ENCODE measurements around the gene ANKRD53.
"Not testable (repeated sequence)": the region's sequence is repeated elsewhere in the genome, so short reads cannot be mapped to it uniquely, and the experiment has no call there.

The ANKRD53 gene

DNA sequence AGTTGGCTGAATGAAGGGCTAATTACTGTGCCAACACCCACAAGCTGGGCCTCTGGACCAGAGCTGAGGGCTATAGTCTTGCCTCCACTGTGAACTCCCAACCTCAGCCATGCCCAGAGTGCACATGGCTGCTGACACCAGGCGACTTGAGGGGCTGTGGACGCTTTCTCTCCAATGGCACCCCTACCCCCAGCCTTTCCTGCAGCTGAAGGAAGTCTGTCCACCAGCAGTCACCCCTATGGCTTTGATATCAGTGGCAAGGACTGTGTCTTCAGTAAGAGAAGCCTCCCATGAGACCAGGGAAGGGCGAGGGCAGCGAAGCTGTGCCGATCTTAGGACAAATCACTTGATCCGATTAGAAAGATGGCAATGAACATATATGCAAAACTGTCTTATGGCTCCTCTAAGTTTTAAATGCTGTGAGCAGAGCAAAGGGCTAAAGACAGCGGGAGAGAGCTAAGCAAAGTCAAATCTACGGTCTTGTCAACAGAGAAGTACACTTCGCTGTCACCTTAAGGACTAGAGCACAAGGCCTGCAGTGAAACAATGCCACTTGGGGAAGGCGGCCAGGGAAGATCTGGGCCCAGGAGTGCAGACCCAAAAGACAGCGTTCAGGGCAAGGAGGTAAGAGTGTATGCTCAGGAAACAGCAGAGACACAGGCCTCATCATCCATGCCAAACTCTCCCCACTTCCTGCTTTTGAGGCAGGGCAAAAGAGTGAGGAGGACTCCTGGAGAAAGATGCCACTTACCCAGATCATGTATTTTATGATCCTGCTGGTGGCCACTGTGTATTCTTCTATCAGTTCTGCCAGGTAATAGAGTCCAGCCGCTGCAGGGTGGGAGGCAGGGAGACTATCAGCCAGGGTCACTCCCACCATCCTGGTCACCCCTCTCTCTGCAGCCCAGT is 14.8 kb downstream of the ANKRD53 start:
- DNase-seq: peak; percentile 58

DNA sequence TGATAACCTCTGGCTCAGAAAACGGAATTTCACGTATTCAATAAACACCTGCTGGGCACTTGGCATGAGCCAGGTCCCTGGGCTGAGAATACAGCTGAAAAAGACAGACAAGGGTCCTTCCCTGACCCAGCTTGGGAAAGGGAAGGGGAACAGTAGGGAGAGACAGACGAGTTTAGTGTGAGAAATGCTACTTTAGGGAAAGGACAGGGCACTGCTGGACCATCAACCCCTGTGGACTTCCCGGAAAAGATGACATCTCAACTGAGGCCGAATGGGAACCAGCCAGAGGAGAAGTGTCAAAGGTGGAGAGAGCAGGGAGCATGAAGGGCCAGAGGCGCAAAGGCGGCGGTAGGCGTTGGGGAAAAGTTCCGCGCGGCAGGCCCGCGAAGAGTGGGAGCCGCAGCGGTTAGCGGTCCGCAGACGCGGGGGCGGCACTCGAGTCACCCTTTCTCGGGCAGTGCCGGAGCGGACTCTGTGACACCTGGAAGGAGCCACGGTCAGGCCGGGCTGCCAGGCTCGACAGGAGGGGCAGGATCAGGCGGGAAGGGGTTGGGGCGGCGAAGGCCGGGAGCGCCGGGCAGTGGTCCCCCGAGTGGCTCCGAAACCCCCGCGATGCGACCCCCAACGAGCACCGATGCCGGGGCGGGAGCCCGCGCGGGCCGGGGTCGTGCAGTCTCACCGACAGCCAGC is 15.7 kb downstream of the ANKRD53 start:
- peak; percentile 34 for DNase-seq

DNA sequence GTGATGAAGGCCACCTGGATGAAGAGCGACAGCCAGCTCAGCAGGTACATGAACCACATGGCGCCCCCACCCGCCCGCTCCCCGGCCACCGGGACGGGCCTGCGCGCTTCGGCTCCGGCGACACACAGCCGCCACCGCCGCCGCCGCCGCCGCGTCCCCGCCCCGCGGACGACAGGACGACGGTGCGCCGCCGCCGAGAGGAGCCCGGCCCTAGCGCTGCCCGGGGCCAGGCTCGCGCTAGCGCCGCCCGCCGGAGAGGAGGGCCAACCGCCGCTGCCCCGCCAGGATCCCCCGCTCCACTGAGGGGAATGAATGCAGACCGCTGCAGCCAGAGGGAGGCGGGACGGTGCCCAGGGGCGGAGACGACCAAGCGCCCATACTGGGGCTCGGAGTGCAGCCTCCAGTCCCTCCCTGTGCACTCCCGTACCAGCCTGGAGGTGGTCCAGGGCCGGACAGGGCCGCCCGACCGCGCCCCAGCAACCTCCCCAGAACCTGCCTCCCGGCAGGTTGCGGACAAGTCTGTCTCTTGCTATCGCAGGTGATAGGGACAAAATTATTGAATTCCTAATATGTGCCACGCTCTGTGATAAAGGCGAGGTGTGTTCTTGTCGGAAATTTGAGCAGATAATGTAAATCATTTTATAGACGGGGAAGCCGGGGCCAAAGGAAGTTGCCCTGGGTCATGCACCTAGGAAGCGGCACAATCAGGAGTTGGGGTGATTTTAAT is 16.4 kb downstream of the ANKRD53 start, which contains the start of gene TEX261:
TEX261 (minus strand) TSS at position 175 of the 727 bp plus-strand sequence; CDS start at position 59, 116 bp downstream.
- DNase-seq: peak; percentile 94

DNA sequence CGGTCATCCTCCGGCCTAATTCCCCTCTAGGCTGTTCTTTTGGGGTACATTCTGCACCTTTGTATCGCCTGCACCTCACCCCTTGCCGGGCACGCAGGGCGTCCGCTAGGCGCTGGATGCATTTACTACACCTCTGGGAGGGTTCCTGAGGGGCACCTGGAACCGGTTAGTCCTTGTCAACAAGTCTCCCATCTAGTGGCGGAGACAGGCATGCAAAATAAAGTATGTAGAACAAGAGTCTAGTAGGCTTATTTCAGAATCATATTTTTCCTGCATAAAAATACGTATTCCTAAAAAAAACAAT is 16.9 kb downstream of the ANKRD53 start:
- DNase-seq: peak; percentile 80

DNA sequence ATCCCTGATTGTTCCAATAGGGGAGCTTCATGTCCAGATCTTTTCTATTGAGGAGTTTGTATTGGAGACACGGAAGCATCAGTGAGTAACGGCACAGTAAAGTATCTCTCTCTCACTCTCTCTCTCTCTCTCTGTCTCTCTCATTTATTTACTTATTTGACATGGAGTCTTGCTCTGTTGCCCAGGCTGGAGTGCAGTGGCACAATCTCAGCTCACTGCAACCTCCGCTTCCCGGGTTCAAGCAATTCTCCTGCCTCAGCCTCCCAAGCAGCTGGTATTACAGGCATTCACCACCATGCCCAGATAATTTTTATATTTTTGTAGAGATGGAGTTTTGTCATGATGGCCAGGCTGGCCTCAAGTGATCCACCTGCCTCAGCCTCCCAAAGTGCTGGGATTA is 20.5 kb downstream of the ANKRD53 start:
- DNase-seq: not testable (repeated sequence)

DNA sequence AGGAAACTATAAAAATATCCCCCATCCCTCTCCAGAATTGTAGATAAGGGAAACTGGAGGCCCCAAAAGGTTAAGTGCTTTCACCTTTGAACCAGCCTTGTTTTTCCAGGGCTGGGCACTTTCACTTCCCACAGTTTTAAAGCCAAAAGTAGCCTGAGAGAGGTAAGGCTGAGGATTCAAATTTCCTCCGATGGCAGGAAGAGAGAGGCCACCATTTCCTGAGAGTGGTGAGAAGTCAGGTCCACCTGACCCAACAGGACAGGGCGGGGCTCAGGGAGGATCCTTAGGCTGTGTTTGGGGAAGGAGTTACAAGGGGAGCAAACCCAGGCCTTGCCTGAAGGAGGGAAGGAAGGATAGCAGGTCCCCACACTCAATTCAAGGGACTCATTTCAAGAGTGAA is 20.9 kb downstream of the ANKRD53 start:
- DNase-seq: no peak

DNA sequence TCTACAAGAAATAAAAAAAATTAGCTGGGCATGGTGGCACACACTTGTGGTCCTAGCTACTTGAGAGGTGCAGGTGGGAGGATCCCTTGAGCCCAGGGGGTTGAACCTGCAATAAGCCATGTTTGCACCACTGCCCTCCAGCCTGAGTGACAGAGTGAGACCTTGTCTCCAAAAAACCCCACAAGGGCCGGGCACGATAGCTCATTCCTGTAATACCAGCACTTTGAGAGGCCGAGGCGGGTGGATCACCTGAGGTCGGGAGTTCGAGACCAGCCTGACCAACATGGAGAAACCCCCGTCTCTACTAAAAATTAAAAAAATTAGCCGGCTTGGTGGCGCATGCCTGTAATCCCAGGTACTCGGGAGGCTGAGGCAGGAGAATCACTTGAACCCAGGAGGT is 21.5 kb downstream of the ANKRD53 start:
- DNase-seq: not testable (repeated sequence)

DNA sequence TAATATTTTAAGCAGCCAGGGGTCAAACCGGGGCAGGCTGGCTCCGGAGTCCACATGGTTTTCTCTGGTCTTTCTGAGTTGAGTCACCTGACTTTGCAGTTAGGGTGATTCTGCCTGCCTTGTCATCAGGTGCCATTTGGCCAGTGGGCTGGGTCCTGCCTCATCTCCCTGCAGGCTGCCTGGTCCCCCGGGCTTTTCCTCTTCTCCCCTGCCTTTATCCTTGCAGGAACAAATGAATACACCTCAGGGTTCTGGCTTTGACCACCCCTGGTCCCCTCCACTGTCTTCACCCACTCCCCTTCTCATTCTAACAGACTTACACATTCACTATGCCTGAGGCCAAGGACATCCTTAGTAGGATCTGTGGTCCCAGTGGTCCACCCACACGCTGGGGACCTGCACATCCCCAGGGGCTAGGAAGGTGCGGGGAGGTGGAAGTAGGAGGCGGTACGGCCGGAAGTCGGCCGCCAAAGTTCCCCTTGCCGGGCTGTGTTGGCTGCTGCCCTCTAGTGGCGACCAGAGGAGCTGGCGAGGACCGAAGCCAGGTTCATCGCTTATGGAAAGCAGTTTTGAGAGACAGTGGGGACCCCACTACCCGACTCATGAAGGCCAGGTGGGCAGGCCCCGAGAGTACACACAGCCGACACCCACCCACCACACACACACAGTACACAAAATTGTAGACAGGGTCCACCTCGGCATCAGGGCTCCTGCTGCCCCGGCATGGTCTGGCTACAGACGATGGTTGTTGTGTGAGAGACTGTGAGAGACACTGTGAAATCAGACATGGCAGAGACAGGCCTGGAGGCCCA is 22.6 kb downstream of the ANKRD53 start:
- peak; percentile 90 for DNase-seq

DNA sequence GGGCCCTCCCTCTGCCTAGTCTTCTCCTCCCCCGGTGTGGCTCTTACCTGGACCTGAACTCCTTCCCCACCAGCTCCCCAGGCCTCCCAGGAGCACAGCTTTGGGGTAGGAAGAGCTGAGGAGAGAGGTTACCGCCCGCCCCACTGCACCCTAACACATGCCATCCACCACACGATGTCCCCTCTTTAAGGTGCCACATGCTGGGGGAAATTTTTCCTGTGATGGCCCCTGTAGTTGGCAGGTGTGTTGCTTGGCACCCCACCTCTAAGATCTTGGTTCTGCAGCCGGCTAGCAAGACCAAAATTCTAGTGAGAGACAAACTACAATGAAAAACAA is 23.1 kb downstream of the ANKRD53 start:
- no peak for DNase-seq

DNA sequence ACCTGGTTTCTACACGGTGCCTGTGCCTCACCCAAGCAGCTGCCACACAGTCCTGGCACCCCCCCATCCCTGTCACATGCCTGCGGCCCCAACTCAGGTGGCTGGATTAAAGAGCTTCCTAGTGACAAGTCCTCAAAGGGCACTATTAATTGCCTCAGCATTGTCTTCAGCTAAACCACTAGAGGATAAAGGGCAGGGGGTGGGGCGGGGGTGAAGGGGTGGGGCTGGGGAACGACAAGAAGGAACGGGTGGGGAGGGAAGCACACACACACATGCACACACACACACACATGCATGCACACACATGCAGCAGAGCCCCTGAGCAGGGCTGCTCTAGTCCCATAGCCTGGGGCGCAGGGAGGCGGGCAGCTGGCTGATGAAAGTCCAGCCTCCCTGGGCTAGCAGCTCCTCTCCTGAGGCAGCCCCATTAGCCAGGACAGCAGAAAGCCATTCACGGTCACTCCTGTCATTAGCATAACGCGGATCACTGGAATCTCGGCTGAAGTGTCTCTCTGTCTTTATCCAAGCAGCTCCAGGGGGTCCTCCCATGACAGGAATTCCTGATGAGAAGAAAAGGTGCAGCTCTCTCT is 23.6 kb downstream of the ANKRD53 start:
- DNase-seq: no peak

DNA sequence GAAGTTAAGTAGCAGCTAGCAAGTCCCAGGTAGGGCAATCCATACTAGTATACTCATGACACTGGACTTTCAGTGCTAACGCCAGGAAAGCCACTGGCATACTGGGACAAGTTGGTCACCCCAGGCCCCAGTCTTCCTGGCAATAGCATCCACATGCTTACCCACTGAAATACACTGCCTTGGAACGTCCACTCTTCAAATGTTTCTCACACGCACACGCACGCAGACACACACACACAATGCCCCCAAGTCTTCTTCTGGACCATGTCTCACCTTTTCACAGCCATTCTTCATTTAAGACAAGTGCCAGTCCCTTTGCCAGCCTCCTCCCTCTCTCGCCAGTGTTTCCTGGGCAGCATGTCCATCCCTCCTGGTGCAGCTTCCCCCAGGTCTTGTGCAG is 25.0 kb downstream of the ANKRD53 start:
- DNase-seq: no peak

DNA sequence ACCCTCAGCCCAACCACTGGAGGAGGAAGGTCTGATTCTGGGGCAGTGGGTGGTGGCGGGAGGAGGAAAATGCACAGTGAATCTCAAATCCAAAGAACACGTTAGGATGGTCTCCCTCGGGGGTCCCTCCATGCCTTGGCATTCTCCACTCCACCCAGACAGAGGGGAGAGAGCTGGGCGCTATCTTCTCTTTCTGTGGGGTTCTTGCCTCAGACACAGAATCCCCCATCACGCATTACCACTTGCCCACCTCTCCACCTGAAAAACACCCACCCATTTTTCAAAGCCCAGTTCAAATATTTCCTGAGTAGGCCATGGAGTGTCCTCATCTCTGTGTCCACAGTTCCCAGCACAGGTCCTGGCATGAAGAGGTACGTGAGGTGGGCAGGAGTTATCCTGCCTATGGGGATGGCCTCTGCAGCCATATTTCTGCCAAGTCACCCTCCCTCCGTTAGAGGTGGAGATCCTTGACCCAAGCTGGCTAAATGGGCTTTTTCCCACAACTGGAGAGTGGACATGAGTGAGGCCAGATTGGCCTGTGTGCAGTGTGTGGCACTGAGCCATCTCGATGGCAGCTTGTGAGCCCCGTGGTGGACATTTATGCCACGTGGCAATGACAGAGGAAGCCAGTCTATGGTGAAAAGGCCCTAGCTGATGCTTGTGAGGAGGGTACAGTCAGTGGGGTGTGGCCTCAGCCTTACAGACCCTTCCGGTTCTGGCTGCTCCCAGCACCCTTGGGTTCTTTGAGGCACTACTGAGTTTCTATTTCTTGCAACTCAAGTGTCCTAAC is 25.7 kb downstream of the ANKRD53 start:
- no peak for DNase-seq

DNA sequence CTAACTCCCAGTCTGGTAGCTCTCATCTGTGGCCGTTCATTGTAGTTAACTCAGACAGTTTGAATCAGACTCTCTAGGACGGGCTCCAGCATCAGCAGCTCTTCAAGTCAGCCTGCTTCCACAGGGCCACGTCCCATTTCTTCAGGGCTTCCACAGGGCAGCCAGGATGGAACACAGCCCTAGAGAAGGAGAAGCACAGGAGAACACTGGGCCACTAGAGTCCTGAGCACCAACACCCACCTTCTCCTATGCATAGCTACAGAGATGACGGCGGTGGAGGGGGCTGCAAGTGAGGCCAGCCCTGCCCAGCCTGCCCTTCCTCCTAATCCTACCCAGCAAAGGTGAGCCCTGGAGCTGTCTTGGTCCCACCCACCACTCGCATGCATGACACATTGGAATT is 26.4 kb downstream of the ANKRD53 start:
- DNase-seq: no peak

DNA sequence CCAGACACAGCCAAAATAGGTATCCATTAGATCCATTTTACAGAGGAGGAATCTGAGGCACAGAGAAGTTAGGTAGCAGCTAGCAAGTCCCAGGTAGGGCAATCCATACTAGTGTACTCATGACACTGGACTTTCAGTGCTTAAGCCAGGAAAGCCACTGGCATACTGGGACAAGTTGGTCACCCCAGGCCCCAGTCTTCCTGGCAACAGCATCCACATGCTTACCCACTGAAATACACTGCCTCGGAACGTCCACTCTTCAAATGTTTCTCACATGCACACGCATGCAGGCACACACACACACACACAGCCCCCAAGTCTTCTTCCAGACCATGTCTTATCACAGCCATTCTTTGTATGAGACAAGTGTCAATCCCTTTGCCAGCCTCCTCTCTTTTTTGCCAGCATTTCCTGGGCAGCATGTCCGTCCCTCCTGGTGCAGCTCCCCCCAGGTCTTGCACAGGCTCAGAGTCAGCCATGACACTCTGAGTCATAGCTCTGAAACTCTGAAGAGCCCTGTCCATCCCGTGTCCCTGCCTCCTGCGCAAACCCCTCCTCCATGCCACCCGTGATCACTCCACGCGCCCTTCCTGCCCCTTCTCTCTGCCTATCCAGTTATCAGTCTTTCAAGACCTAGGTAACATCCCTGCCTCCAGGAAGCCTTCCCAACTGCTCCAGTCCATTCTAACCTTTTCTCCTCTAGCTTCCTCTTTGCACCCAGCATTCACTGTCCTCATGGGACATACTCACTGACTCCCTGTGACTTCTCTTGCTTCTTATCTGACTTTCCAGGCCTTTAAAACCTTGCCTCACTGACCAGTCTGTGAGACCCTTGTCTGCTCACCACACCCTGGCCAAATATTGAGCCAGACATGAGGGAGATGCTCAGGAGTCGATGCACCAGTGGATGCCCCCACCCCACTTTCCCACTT is 27.1 kb downstream of the ANKRD53 start:
- no peak for DNase-seq

DNA sequence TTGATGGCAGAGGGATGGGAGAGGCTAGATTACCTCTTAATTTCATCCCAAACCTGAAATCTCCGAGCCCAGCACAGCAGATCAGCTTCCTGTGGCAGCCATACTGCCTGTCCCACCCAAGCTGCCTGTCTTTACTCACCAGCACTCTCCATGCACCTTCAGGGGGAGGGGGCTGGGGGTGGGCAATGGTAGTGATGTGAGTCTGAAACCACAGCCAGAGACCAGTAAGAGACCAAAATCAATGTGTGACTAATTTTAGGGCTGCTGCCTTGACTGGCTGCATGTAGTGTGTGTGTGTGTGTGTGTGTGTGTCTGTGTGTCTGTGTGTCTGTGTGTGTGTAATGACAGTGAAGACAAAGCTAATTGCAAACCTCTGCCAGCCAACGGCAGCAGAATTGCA is 27.9 kb downstream of the ANKRD53 start:
- DNase-seq: no peak

DNA sequence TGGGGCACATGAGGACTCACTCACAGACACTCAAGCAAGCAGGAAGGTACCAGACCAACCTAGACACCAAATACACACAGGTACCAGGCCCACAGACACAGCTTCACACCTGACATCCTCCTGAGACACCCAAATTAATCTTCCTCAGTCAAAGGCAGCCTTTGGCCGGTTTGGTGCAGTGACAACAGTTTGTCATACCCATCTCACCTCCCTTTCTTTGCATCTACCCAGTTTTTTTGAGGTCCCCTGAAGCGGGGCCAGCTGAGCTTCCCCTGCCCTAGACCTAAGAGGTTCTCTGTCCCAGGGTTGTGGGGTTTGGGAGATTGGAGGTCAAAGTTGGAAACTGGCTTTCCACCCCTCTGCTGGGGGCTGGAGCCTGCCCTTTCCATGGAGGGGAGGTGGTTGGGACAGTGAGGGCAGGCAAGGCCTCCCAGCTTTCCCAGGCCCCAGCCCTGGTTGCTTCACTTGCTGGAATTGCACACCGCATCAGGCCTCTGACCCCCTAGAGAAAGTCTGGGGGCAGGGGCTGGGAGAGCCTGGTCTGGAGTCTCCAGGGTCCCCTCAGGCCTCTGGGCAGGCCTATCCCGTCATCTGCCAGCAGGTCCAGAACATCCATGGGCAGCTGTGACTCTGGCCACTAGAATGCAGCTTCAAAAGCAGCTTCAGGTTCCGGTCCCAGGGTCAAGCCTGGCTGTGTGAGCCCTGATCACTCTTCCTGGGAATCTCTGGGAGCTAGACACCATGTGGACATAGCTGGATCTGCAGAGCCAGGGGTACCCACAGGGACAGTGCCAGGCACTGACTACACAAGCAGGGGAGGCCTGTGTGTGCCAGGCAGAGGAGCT is 28.7 kb downstream of the ANKRD53 start:
- DNase-seq: no peak

DNA sequence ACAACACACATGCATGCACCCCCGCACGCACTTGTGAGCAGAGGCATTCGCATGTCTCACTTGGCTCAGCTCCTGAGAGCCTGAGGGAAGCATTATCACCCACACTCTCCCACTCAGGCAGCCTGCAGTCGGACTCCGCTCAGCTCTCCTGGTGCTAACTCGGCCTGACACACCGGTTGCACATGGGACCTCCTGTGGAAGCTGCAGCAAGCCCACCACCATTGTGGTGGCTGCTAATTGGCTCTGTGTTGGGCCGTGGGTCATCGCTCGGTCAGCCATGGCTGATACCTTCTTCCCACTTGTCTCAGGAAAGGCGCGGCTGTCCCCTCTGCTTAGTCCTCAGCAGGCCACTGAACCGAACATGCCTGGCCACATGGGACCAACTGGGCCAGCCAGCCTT is 29.9 kb downstream of the ANKRD53 start:
- no peak for DNase-seq

DNA sequence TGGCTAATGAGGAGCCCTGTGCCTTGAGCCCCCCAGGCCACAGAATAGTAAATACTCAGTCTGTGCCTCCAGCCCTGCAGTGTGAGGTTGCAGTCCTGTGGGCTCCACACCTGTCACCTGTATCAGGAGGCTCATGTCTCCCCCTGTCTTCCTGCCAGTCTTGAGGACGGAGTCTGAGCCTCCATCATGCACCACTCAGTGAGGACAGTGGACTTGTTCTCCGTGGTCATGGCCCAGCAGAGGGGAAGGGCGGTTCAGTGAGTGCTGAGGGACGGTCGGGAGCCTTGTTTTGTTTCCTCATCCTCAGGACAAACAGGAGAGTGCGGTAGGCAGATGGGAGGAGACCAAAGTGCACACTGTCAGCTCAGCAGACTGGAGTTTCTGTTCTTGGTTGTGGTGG is 33.4 kb downstream of the ANKRD53 start:
- DNase-seq: not testable (repeated sequence)

DNA sequence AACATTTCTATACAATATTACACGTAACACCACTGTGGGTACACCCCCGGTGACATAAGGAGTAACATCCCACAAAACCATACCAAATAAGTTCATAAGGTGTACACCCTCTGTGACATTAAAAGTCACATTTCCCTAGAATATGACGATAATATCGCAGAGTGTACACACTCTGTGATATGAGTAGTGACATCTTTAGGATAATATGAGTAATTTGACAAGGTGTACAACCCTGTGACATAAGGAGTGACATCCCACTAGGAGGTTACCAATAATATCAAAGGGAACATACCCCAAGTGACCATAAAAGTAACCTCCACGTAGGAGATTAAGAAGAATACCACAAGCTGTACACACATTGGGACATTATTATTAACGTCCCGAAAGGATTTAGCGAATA is 40.2 kb downstream of the ANKRD53 start:
- DNase-seq: no peak

DNA sequence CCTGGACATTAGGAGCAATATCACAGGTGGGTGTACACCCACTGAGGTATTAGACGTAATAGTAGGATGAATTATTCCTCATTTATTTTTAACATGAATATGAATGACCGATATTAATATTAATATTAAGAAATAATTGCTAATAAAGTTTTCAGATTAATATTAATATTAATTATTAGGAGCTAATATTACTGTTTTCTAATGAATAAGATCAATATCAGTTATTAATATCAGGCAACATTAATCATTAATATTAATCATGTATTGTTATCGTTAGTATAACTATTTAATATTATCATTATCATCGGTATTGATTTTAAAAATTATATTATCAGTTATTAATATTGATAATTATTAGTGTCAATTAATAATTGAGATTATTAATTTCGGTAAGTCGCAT is 41.6 kb downstream of the ANKRD53 start:
- not testable (repeated sequence) for DNase-seq

All from hematopoietic multipotent progenitor cell treated with erythropoietin and hydrocortisone succinate and interleukin-3 and kit ligand, for 6 days (in vitro differentiated cells).